Measurements from ENCODE around the gene CLSTN1.

The CLSTN1 gene

DNA sequence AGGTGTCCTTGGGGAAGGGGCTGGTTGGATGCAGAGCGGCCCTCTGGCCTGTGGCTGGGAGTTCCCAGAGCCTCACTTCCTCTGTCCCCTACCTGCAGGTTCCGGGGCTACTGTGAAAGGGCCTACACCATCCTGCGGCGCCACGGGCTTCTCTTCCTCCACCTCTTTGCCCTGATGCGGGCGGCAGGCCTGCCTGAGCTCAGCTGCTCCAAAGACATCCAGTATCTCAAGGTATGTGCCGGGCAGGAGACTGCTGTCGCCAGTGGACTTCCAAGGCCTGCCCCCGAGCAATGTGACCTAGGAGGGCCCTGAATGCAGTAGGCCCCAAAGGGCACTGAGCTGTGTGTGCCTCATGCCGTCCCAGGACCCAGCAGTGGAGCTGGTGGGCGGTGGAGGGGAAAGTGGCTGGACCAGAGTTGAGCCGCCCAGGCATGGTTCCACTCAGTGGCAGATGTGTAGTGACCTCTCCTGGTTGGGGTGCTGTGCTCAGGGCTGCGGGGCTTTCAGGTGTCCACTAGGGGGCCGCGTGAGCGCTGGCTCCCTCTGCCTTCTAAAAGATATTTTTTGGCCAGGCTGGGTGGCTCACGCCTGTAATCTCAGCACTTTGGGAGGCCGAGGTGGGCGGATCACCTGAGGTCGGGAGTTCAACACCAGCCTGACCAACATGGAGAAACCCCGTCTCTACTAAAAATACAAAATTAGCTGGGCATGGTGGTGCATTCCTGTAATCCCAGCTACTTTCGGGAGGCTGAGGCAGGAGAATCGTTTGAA is 98.9 kb downstream of the CLSTN1 start:
- H4K8ac ChIP-seq (ENCODE audit: low read depth, low read length) = peak overlapping the region; percentile 90
- peaks cover 6 to 25% of the 10 kb centered on the region in 2 donors for H3K36me3 ChIP-seq (replicated peaks in 1 of 2; ENCODE audit: control insufficient read depth in 2 of 2, insufficient read depth in 2 of 2, low read length in 2 of 2)
- peaks cover 0 to 2% of the 10 kb centered on the region in 2 donors for H3K9me3 ChIP-seq (replicated peaks in 1 of 2; ENCODE audit: control insufficient read depth in 2 of 2, insufficient read depth in 1 of 2, low read depth in 1 of 2, low read length in 2 of 2)
- no peaks in the 10 kb centered on the region for H3K27me3 ChIP-seq (ENCODE audit: control insufficient read depth in 3 of 3, insufficient read depth in 3 of 3, low read depth in 1 of 3, low read length in 3 of 3)
- WGBS, 2 donors (ENCODE audit: extremely low coverage in 2 of 2, insufficient read length in 2 of 2, insufficient replicate concordance in 1 of 2) = no CpG with 5 or more reads among the region's 24 CpGs
- DNase-seq (ENCODE audit: low spot score) = no peak
- H3K4ac ChIP-seq (ENCODE audit: low read length) = no peak overlapping the region
- peak overlapping the region; percentile 74 for H3K18ac ChIP-seq (ENCODE audit: low read length)
- peak overlapping the region; percentile 16 for H3K23ac ChIP-seq (ENCODE audit: low read depth, low read length, poor library complexity)
- no peak overlapping the region for H3K4me2 ChIP-seq (ENCODE audit: insufficient read depth, low read length, poor library complexity, severe bottlenecking)
- no peak overlapping the region for H2BK5ac ChIP-seq (ENCODE audit: low read length)
- peak overlapping the region; percentile 32 for H2BK15ac ChIP-seq (ENCODE audit: low read length)
- no peak overlapping the region for H3K27ac ChIP-seq (replicated peaks; ENCODE audit: low read length)
- H3K4me1 ChIP-seq (ENCODE audit: control insufficient read depth in 2 of 2, insufficient read depth in 1 of 2, low read depth in 1 of 2, low read length in 2 of 2) = peaks cover 0 to 2% of the 10 kb centered on the region in 2 donors
- H2BK120ac ChIP-seq (ENCODE audit: low read depth, low read length) = no peak overlapping the region
- no peaks in the 10 kb centered on the region for H3K79me1 ChIP-seq (ENCODE audit: low read depth, low read length)
- H2AK5ac ChIP-seq (ENCODE audit: low read depth, low read length) = peak overlapping the region; percentile 24
- peak overlapping the region; percentile 32 for H3K14ac ChIP-seq (ENCODE audit: low read length)
- no peak overlapping the region for H4K91ac ChIP-seq (ENCODE audit: low read depth, low read length, poor library complexity)
- H2BK12ac ChIP-seq (ENCODE audit: low read length) = no peak overlapping the region
- no peak overlapping the region for H3K4me3 ChIP-seq (ENCODE audit: low read length in 2 of 2)
- H3K9ac ChIP-seq (ENCODE audit: low read depth, low read length, poor library complexity) = peak overlapping the region; percentile 16
- H2AFZ ChIP-seq (ENCODE audit: low read length) = no peak overlapping the region

DNA sequence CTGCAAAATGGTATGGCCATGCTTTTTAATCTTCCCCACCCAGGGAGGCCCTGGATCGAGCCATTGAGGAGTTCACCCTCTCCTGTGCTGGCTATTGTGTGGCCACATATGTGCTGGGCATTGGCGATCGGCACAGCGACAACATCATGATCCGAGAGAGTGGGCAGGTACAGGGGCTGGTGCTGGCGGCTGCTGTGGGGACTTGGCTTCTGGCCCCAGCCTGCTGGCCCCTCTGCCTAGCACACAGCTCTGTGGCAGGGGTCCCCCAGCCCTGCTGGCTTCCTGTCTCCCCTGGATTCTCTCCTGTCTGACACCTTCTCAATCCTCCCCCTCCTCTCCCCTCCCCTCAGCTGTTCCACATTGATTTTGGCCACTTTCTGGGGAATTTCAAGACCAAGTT is 99.8 kb downstream of the CLSTN1 start:
- Histone ChIP-seq H3K18ac (ENCODE audit: low read length) (no peak overlapping the region), H3K27ac (replicated peaks; ENCODE audit: low read length) (no peak overlapping the region), H3K4me2 (ENCODE audit: insufficient read depth, low read length, poor library complexity, severe bottlenecking) (no peak overlapping the region), H2BK15ac (ENCODE audit: low read length) (no peak overlapping the region), H3K79me1 (ENCODE audit: low read depth, low read length) (no peaks in the 10 kb centered on the region), H3K4me1 (ENCODE audit: control insufficient read depth in 2 of 2, insufficient read depth in 1 of 2, low read depth in 1 of 2, low read length in 2 of 2) (peaks cover 0 to 2% of the 10 kb centered on the region in 2 donors), H3K4me3 (ENCODE audit: low read length in 2 of 2) (no peak overlapping the region), H4K8ac (ENCODE audit: low read depth, low read length) (no peak overlapping the region), H3K9ac (ENCODE audit: low read depth, low read length, poor library complexity) (no peak overlapping the region), H2BK120ac (ENCODE audit: low read depth, low read length) (no peak overlapping the region), H2AK5ac (ENCODE audit: low read depth, low read length) (peak overlapping the region; percentile 31), H4K91ac (ENCODE audit: low read depth, low read length, poor library complexity) (no peak overlapping the region), H3K36me3 (replicated peaks in 1 of 2; ENCODE audit: control insufficient read depth in 2 of 2, insufficient read depth in 2 of 2, low read length in 2 of 2) (peaks cover 1 to 16% of the 10 kb centered on the region in 2 donors), H3K9me3 (replicated peaks in 1 of 2; ENCODE audit: control insufficient read depth in 2 of 2, insufficient read depth in 1 of 2, low read depth in 1 of 2, low read length in 2 of 2) (peaks cover 0 to 2% of the 10 kb centered on the region in 2 donors), H3K23ac (ENCODE audit: low read depth, low read length, poor library complexity) (no peak overlapping the region), H2BK12ac (ENCODE audit: low read length) (no peak overlapping the region), H3K27me3 (ENCODE audit: control insufficient read depth in 3 of 3, insufficient read depth in 3 of 3, low read depth in 1 of 3, low read length in 3 of 3) (no peaks in the 10 kb centered on the region), H2BK5ac (ENCODE audit: low read length) (no peak overlapping the region), H3K14ac (ENCODE audit: low read length) (no peak overlapping the region), H2AFZ (ENCODE audit: low read length) (no peak overlapping the region), H3K4ac (ENCODE audit: low read length) (no peak overlapping the region)
- no CpG with 5 or more reads among the region's 6 CpGs for WGBS, 2 donors (ENCODE audit: extremely low coverage in 2 of 2, insufficient read length in 2 of 2, insufficient replicate concordance in 1 of 2)
- DNase-seq (ENCODE audit: low spot score) = no peak

DNA sequence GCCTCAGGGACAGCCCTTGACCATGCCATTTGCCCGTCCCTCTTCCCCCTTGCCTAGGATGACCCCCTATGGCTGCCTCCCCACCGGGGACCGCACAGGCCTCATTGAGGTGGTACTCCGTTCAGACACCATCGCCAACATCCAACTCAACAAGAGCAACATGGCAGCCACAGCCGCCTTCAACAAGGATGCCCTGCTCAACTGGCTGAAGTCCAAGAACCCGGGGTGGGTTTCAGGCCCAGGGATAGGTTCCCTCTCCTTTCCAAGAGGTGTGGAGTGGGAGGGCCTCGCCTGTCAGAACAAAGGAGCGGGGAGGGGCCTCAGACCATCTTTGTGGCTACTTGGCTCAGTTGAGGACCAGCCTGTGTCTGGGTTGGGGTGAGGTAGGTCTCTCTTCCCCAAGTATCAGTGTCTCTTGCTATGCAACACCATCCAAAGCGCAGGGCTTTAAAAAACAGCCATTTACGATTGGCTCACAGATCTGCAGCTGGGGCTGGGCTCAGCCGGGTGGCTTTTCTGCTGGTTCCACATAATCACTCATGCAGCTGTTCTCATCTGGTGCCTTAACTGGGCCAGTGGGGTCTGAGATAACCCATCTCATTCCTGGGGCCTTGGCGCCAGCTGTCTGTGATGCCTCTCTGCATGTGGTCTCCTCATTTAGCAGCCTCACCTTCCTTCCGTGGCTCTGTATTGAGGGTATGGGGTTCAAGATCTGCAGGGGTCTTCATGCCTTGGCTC is 100.5 kb downstream of the CLSTN1 start:
- Histone ChIP-seq H3K9ac (ENCODE audit: low read depth, low read length, poor library complexity) (no peak overlapping the region), H3K14ac (ENCODE audit: low read length) (no peak overlapping the region), H4K8ac (ENCODE audit: low read depth, low read length) (no peak overlapping the region), H3K4me3 (ENCODE audit: low read length in 2 of 2) (no peak overlapping the region), H2BK120ac (ENCODE audit: low read depth, low read length) (no peak overlapping the region), H3K4ac (ENCODE audit: low read length) (no peak overlapping the region), H3K23ac (ENCODE audit: low read depth, low read length, poor library complexity) (peak overlapping the region; percentile 11), H3K36me3 (replicated peaks in 1 of 2; ENCODE audit: control insufficient read depth in 2 of 2, insufficient read depth in 2 of 2, low read length in 2 of 2) (peaks cover under 1 to 9% of the 10 kb centered on the region in 2 donors), H2BK15ac (ENCODE audit: low read length) (no peak overlapping the region), H2BK5ac (ENCODE audit: low read length) (no peak overlapping the region), H3K27ac (replicated peaks; ENCODE audit: low read length) (no peak overlapping the region), H3K4me1 (ENCODE audit: control insufficient read depth in 2 of 2, insufficient read depth in 1 of 2, low read depth in 1 of 2, low read length in 2 of 2) (peaks cover 0 to 2% of the 10 kb centered on the region in 2 donors), H3K79me1 (ENCODE audit: low read depth, low read length) (no peaks in the 10 kb centered on the region), H2AFZ (ENCODE audit: low read length) (no peak overlapping the region), H2AK5ac (ENCODE audit: low read depth, low read length) (no peak overlapping the region), H3K9me3 (replicated peaks in 1 of 2; ENCODE audit: control insufficient read depth in 2 of 2, insufficient read depth in 1 of 2, low read depth in 1 of 2, low read length in 2 of 2) (peaks cover 0 to 2% of the 10 kb centered on the region in 2 donors), H2BK12ac (ENCODE audit: low read length) (no peak overlapping the region), H3K4me2 (ENCODE audit: insufficient read depth, low read length, poor library complexity, severe bottlenecking) (no peak overlapping the region), H3K18ac (ENCODE audit: low read length) (no peak overlapping the region), H4K91ac (ENCODE audit: low read depth, low read length, poor library complexity) (no peak overlapping the region), H3K27me3 (ENCODE audit: control insufficient read depth in 3 of 3, insufficient read depth in 3 of 3, low read depth in 1 of 3, low read length in 3 of 3) (no peaks in the 10 kb centered on the region)
- no CpG with 5 or more reads among the region's 14 CpGs for WGBS, 2 donors (ENCODE audit: extremely low coverage in 2 of 2, insufficient read length in 2 of 2, insufficient replicate concordance in 1 of 2)
- DNase-seq (ENCODE audit: low spot score) = no peak

DNA sequence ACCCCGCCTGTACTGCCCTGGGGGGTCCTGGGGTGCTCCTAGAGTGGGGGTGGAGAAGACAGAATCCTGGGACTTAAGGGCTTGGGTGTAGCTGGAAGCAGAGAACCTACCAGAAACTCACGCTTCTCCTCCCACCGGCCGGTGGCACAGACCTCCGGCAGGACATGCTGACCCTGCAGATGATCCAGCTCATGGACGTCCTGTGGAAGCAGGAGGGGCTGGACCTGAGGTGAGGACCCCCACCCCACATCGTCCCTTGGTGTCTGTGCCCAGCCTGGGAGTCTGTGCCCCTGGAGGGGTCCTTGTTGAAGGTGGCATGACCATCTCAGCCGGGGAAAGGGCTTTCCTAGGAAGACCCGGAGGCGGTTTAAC is 101.4 kb downstream of the CLSTN1 start:
- H3K36me3 ChIP-seq (replicated peaks in 1 of 2; ENCODE audit: control insufficient read depth in 2 of 2, insufficient read depth in 2 of 2, low read length in 2 of 2) = peaks cover 0 to 5% of the 10 kb centered on the region in 2 donors
- no peak overlapping the region for H3K4me2 ChIP-seq (ENCODE audit: insufficient read depth, low read length, poor library complexity, severe bottlenecking)
- no peak for DNase-seq (ENCODE audit: low spot score)

More for the DNA sequence above, 101.4 kb downstream of the CLSTN1 start:
- Histone ChIP-seq H3K4ac (ENCODE audit: low read length) (no peak overlapping the region), H3K9me3 (replicated peaks in 1 of 2; ENCODE audit: control insufficient read depth in 2 of 2, insufficient read depth in 1 of 2, low read depth in 1 of 2, low read length in 2 of 2) (peaks cover 0 to 2% of the 10 kb centered on the region in 2 donors), H3K9ac (ENCODE audit: low read depth, low read length, poor library complexity) (no peak overlapping the region), H3K27ac (replicated peaks; ENCODE audit: low read length) (no peak overlapping the region), H2BK120ac (ENCODE audit: low read depth, low read length) (no peak overlapping the region), H2AFZ (ENCODE audit: low read length) (no peak overlapping the region), H3K4me1 (ENCODE audit: control insufficient read depth in 2 of 2, insufficient read depth in 1 of 2, low read depth in 1 of 2, low read length in 2 of 2) (peaks cover 5% of the 10 kb centered on the region in 2 donors), H2BK5ac (ENCODE audit: low read length) (no peak overlapping the region), H3K27me3 (ENCODE audit: control insufficient read depth in 3 of 3, insufficient read depth in 3 of 3, low read depth in 1 of 3, low read length in 3 of 3) (no peaks in the 10 kb centered on the region), H3K79me1 (ENCODE audit: low read depth, low read length) (no peaks in the 10 kb centered on the region), H2AK5ac (ENCODE audit: low read depth, low read length) (peak overlapping the region; percentile 88), H2BK15ac (ENCODE audit: low read length) (no peak overlapping the region), H3K23ac (ENCODE audit: low read depth, low read length, poor library complexity) (peak overlapping the region; percentile 11), H3K14ac (ENCODE audit: low read length) (no peak overlapping the region), H4K8ac (ENCODE audit: low read depth, low read length) (no peak overlapping the region), H3K4me3 (ENCODE audit: low read length in 2 of 2) (no peak overlapping the region), H2BK12ac (ENCODE audit: low read length) (no peak overlapping the region), H4K91ac (ENCODE audit: low read depth, low read length, poor library complexity) (no peak overlapping the region), H3K18ac (ENCODE audit: low read length) (no peak overlapping the region)
- WGBS, 2 donors (ENCODE audit: extremely low coverage in 2 of 2, insufficient read length in 2 of 2, insufficient replicate concordance in 1 of 2) = no CpG with 5 or more reads among the region's 10 CpGs

Measured in neuronal stem cell (in vitro differentiated cells).